NCI-H1105 treated with DMSO at 0.1 percent for 48 hours (cell line): ENCODE measurements around the gene MAGI2.

ENCODE experiments used
- DNase-seq: peaks from one replicate; lab custom pipeline; 2025; lab: John Stamatoyannopoulos, UW

MAGI2 gene

DNA sequence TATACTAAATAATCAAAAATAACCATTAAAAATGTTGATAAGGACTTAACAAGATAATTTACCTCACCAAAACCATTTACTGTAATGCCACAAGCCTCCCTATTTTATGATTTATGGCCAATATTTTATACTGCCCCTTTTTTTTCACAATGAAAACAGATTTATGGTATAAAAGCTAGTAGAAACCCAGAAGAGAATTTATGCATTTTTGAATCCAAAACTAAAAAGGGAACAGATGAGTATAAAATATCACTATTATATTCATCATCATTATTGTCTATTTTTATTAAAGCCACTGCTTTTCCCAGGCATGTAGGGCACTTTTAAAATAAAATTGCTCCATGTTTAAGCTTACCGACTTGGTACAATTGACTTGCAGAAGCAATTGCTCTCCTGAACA is 1229.9 kb downstream of the MAGI2 start:
- DNase-seq: no peak

DNA sequence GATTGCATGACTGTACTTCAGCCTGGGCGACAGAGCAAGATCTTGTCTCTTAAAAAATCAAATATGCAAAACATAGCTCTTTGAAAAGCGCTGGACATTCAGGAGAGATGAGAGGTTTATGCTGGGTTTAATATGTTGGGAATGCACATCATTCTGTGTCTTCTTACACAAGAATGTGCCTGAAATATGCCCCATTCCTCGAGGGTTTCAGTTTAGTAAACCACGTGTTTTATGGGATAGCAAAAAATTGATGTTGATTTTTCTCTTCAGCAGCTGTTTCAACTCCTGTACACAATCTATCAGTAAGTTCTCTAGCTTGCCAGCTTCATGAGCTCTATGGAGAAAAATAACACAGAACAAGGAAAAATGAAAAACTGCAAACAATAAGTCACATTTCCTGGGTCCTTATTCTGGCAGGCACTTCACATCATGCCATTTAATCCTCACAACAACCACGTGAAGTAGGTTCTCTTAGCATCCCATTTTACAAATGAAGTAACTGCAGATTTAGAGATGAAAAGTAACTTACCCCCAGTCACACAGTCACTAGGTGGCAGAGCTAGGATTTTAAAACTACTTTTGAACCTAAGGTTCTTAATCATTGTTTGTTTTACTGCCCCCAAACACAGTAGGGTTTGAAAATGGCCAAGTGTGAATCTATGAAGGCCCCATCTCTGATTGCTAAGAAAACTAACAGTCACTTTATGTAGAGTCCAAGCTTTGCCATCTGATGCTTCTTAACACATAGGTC is 1231.3 kb downstream of the MAGI2 start:
- DNase-seq: no peak

DNA sequence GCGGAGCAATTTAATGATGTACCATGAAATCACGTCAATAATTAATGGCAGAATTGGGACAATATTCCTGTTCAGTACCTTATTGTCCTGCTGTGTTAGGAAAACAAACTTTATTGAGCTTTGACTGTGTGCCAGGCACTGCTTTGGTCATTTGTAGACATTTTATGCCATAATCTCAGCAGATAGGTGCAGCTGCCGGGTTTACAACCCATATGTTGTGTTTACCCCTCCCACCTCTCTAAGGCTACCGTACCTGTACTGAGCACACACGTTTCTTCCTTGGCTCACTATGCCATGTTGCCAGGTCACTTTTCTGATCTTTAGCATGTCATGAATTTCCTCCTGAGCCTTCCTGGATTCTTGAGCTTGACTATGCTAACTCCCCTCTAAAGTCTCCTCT is 1232.7 kb downstream of the MAGI2 start:
- DNase-seq: no peak

- no peak for DNase-seq
Measured at GRCh38 chr7:78218876-78219275, 1234.6 kb downstream of the MAGI2 start.

DNA sequence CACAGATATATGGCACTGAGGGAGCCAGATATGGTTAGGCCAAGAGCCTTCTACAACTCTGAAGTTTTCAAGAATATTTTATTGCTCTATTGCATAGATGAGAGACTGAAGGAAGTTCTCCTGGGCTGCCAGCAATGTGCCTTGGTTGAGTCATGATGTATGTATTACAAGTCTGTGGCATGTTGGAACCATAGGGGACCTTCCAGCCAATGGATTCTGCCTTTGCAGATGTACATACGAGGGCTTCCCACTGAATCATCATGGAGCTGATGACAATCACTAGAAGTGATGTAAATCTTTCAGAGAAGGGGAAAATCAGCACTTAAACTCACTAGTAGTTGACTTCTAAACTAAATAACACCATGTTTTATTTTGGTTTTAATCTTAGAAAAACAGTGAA is 1235.4 kb downstream of the MAGI2 start:
- no peak for DNase-seq

GRCh38 chr7:78215199-78215598 is 1238.3 kb downstream of the MAGI2 start:
- DNase-seq: no peak

GRCh38 chr7:78213402-78213801 is 1240.1 kb downstream of the MAGI2 start:
- DNase-seq: no peak

GRCh38 chr7:78212476-78213060 is 1240.9 kb downstream of the MAGI2 start:
- no peak for DNase-seq

- DNase-seq: no peak
Measured at GRCh38 chr7:78207269-78207668, 1246.2 kb downstream of the MAGI2 start.

GRCh38 chr7:78206769-78207168 is 1246.7 kb downstream of the MAGI2 start:
- no peak for DNase-seq

DNA sequence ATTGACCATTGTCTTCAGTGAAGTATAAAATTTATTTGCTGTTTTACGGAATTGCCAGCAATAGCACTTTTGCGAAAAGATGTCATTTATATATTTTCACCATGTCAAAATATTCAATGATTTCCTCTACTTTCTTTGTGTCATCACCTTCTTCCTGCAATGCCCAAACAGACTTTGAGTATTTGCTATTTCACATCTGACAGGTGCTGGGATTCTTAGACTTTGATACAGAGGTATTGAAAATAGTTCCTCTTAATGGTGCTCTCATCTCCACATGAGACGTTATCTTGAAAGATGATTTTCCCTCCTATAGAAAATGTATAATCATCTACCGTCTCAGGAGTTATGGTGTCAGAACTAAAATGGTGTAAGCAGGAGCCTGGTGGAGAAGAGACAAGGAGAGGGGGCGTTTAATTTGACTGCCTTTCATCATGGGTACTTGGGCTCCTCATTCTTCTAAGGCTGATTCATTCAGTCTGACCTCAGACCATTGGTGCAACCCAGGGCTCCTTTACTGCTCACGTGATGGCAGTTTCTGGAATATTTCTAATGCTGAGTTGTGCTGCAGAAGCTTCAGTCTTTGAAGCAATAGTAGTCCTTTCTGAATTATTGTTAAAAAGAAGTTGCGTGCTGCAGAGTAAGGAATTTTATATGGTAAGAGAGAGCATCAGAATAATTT is 1250.3 kb downstream of the MAGI2 start:
- no peak for DNase-seq

DNA sequence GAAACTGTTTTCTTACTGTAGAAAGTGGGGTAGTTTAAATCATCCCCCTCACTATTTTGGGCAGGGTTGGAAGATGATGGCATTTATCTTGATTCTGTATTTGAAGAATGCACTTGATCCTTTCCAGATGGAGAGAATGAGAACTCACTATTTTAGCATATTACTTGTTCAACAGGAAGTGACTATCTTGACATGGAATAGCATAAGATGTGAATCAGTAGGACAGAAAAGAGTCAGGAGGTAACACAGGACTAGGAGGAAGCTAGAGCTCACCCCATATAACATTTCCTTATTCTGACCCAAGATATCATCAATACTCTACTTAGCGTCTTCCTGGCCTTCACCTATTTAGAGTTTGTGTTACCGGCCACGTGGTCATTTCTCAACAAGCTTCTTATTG is 1254.7 kb downstream of the MAGI2 start:
- DNase-seq: no peak

DNA sequence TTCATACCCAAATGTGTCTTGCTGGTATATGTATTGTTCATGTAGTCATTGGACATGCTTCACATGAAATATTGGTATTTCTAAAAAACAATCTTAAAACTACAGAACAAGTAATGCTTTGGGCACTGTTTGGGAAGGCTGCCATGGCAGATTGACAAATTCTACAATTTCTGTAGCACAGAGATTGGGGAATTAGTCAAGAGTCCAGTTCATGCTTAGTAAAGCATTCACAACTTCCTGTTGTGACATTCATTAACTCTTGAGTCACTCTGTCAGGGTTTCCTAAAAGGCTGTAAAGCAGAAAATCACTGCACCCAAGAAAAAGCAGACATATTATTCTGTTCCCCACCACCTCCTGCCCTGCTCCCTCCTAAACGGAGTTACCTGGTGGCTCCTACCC is 1256.0 kb downstream of the MAGI2 start:
- no peak for DNase-seq

GRCh38 chr7:78195281-78195680 is 1258.2 kb downstream of the MAGI2 start:
- DNase-seq: no peak

DNA sequence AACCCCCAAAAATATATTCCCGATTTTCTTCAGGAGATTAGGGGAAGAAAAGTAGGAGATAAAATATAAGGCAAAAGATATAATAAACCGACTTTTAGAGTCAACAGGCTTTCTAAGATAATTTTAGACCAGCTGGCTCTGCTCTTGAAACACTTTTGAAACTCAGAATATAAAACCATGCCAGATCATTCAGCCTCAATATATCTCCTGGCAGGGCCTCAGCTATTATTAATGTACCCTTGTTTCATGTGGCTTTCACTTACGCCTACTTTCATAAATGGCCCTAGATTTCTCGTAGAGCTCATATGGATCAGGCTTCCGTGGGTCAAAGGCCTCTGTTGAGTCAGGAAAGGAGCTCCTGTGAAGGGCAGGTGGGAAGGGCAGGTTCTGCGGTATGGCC is 1258.9 kb downstream of the MAGI2 start:
- no peak for DNase-seq

DNA sequence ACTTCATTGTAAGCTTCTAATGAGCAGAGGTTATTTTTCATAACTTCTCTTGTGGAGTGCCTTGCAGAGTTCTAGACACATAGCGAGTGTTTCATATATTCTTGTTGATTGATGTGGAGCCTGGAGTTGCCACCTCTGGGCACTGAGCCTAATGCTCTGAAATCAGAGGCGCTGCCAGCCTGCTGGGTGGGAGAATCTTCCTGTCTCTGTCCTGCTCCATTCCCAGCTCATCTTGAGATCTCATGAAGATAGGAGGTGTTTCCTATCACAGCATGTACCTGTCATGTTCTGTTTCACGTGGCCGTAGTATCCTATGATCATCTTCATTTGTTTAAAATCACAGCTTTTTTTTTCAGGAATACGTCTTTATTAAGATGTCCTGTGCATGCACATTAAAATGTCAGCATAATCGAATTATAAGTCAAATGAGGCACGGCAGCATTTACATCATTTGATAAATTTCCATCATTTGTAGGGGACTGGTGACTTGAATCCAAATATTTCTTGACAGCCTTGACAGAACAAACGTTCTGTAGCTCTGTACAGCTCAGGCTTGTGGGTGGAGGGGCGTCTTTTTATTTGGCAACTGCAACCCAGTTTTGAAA is 1261.9 kb downstream of the MAGI2 start:
- DNase-seq: peak; percentile 13

- no peak for DNase-seq
Measured at GRCh38 chr7:78189762-78190161, 1263.7 kb downstream of the MAGI2 start.

DNA sequence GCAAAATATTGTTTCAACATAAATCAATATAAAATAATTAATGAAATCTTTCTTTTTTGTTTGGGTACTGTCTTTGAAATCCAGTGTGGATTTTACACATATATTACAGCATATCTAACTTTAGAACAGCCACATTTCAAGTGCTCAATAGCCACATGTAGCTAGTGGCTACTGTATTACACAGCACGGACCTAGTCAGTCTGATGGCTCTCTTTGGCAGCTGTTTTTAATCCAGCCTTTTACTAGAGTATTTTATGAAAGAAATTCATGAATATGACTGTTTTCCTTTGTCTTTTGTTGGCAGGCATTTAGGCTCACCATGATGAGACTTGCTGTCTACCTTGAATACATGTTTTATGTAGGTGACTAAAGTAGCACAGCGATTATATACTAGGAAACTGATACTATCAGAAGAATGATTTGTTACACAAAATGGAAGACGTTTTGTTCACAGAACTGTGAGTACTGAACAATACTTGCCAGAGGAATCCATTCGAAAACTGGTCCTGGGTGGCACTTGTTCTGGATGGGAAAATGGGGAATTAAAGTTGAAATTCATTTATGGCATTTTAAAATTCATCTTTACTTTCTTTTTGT is 1268.2 kb downstream of the MAGI2 start:
- DNase-seq: peak; percentile 38

DNA sequence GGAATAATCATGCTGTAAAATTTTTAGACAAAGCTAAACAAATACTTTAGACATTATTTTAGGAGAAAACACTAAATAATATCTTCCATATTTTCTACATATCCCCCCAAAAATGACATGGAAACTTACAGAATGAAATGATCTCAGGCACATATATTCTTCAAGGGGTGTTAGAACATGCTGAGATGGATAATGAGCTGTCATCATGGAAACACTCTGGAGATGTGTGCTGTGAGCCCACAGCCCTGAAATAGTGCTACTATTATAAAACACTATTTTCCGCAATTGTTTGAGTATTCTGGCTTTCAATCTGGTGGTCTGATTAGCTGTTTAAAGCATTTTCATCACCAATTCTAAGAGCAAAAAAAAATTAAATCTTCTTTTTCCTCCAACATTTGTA is 1269.2 kb downstream of the MAGI2 start:
- DNase-seq: no peak

DNA sequence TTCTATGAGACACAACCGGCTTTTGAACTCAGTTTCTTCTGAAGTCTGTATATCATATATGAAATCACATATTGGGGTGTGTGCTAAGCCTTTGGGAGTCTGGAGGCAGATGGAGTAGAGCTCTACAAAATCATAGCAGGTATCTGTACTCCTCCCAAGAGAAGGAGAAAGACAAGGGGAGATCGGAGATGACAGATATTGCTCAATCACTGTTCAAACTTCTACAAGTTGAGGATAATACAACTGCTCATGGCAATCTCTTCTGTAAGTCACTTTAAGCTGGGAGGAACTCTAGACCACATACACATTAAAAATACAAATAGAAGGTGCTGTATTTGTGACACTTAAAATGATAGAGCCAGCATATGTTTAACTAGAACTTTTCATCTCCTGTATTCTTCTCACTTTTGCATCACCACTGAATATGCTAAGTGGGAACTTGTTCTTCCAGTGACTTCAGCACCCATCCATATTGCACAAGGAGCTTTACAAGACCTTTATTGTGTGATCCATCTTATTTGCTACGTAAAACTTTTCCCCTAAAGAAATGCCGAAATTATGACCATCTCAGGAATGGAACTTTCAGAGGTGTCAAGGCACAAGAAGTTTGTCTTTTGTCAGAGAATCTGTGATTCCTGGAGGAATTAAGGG is 1273.5 kb downstream of the MAGI2 start:
- DNase-seq: no peak

- no peak for DNase-seq
Measured at GRCh38 chr7:78179211-78179610, 1274.3 kb downstream of the MAGI2 start.

- DNase-seq: no peak
Measured at GRCh38 chr7:78178319-78178718, 1275.1 kb downstream of the MAGI2 start.
